HepG2 (cell line): ENCODE data around the gene PID1. TPM values are rescaled to one million over a fixed set of nuclear protein-coding genes. Genes with fewer than 3 reads are reported as not detected.

ENCODE experiments used
- ATAC-seq: fragments of 200-7000 bp; cut with Tn5 transposase; 3 replicates; pipeline ENCODE4 v1.9.1; 2020; ENCODE audit warnings: mild to moderate bottlenecking, moderate library complexity
- BruUV-seq: library from RNA; stranded (reverse); fragments of 400-500 nt; replicated peaks from 2 replicates; lab custom pipeline; 2021; lab: Mats Ljungman, UMichigan
- CTCF ChIA-PET: fragments of 300-600 bp; formaldehyde crosslinking; extraction: SDS; loops from one replicate; lab custom pipeline; 2021; ENCODE audit warnings: low total read pairs, inconsistent platforms, low intra/inter-chr PET ratio; lab: Yijun Ruan, JAX
- POLR2A ChIA-PET: fragments of 350-600 bp; sonication (Branson Sonifier 250); formaldehyde crosslinking; loops from one replicate; lab custom pipeline; 2020; ENCODE audit warnings: antibody characterized with exemption, inconsistent platforms; lab: Yijun Ruan, JAX
- DNase-seq: peaks from one replicate; pipeline ENCODE4 v3.0.0-alpha.2; 2015; ENCODE audit warnings: low spot score
- FAIRE-seq: peaks from 3 replicates; lab custom pipeline; 2011; peaks lifted over from hg19 to GRCh38; lab: Jason Lieb, UNC
- H2AFZ ChIP-seq: one replicate; pipeline ENCODE4 v1.6.1; 2011; ENCODE audit warnings: low read length, inconsistent platforms
- H3K27ac ChIP-seq: fragments of 300-600 bp; 3 replicates; pipeline ENCODE4 v1.8.0; 2011; ENCODE audit warnings: mixed run types, mild to moderate bottlenecking, mixed read lengths, low read length, inconsistent platforms; ENCODE audit not compliant: insufficient read depth; ENCODE audit errors: extremely low read length
- H3K27me3 ChIP-seq, 2 experiments: fragments of 200-600 bp in 1 of 2; 2 replicates in 1 of 2; 3 replicates in 1 of 2; pipeline versions ENCODE4 v1.6.0 to v1.8.0; 2011; ENCODE audit warnings: low read length in 2 of 2, mild to moderate bottlenecking in 2 of 2, moderate library complexity in 2 of 2, inconsistent platforms in 1 of 2; ENCODE audit not compliant: insufficient read depth in 2 of 2, control insufficient read depth in 1 of 2
- H3K36me3 ChIP-seq, 2 experiments: fragments of 200-600 bp in 1 of 2; replicated peaks in 1 of 2; 2 replicates in 1 of 2; 3 replicates in 1 of 2; pipeline versions ENCODE4 v1.5.1 to v1.8.0; 2011; ENCODE audit warnings: low read length in 2 of 2, inconsistent platforms in 1 of 2; ENCODE audit not compliant: insufficient read depth in 2 of 2, control insufficient read depth in 1 of 2
- H3K4me1 ChIP-seq: 2 replicates; pipeline ENCODE4 v1.5.1; 2012; ENCODE audit warnings: low read length, inconsistent platforms; ENCODE audit not compliant: insufficient read depth
- H3K4me2 ChIP-seq: 2 replicates; pipeline ENCODE4 v1.6.0; 2011; ENCODE audit warnings: low read depth, low read length, inconsistent platforms
- H3K4me3 ChIP-seq, 3 experiments: fragments of 200-600 bp in 1 of 3; sonication (generic), shearing (Covaris generic) in 1 of 3; replicated peaks in 1 of 3; 2 replicates each; pipeline ENCODE4 v1.5.1; 2011 to 2016; ENCODE audit warnings: low read length in 3 of 3, inconsistent platforms in 2 of 3, low read depth in 2 of 3, mild to moderate bottlenecking in 2 of 3, control low read depth in 1 of 3, mixed read lengths in 1 of 3; ENCODE audit not compliant: insufficient read depth in 1 of 3
- H3K79me2 ChIP-seq: one replicate; pipeline ENCODE4 v1.6.1; 2011; ENCODE audit warnings: low read length, inconsistent platforms; ENCODE audit not compliant: insufficient read depth
- H3K9ac ChIP-seq: 2 replicates; pipeline ENCODE4 v1.6.0; 2011; ENCODE audit warnings: mild to moderate bottlenecking, low read depth, low read length, inconsistent platforms; ENCODE audit not compliant: insufficient read depth
- H3K9me3 ChIP-seq: 2 replicates; pipeline ENCODE4 v1.5.1; 2012; ENCODE audit warnings: mild to moderate bottlenecking, low read length
- H4K20me1 ChIP-seq: 2 replicates; pipeline ENCODE4 v1.6.0; 2011; ENCODE audit warnings: inconsistent platforms, mild to moderate bottlenecking, low read length, moderate library complexity; ENCODE audit not compliant: insufficient read depth
- MATR3 ChIP-seq: sonication (generic); formaldehyde crosslinking; IDR thresholded peaks from 2 replicates; pipeline ENCODE4 v1.4.0; 2020; ENCODE audit warnings: missing genetic modification reagents
- MEIS1 ChIP-seq: sonication (generic); formaldehyde crosslinking; IDR thresholded peaks from 2 replicates; pipeline ENCODE4 v1.9.0; 2021; ENCODE audit warnings: mild to moderate bottlenecking, missing genetic modification reagents, moderate library complexity, borderline replicate concordance
- PCBP1 ChIP-seq: fragments of 200-400 bp; formaldehyde crosslinking; IDR thresholded peaks from 2 replicates; pipeline ENCODE4 v1.6.1; 2017; ENCODE audit warnings: mild to moderate bottlenecking, low read depth, low read length, borderline replicate concordance
- PPARG ChIP-seq: conservative IDR thresholded peaks from 2 replicates; pipeline ENCODE4 v1.6.1; 2016; ENCODE audit warnings: missing biosample characterization, missing genetic modification reagents
- SOX5 ChIP-seq: IDR thresholded peaks from 2 replicates; pipeline ENCODE4 v1.6.1; 2016; ENCODE audit warnings: borderline replicate concordance
- TAF15 ChIP-seq: fragments of 200-400 bp; formaldehyde crosslinking; IDR thresholded peaks from one replicate; pipeline ENCODE4 v1.6.1; 2018; ENCODE audit warnings: mild to moderate bottlenecking, low read depth, low read length; ENCODE audit not compliant: poor library complexity, severe bottlenecking
- ZNF20 ChIP-seq: sonication (generic); formaldehyde crosslinking; IDR thresholded peaks from 2 replicates; pipeline ENCODE4 v1.4.0; 2020; ENCODE audit warnings: mild to moderate bottlenecking, moderate library complexity, missing genetic modification reagents
- ZNF335 ChIP-seq: sonication (generic); formaldehyde crosslinking; IDR thresholded peaks from 2 replicates; pipeline ENCODE4 v1.4.0; 2020; ENCODE audit warnings: missing genetic modification reagents
- ZNF572 ChIP-seq: sonication (generic); formaldehyde crosslinking; IDR thresholded peaks from 2 replicates; pipeline ENCODE4 v1.5.1; 2020; ENCODE audit warnings: mild to moderate bottlenecking, missing genetic modification reagents
- ZNF713 ChIP-seq: sonication (generic); formaldehyde crosslinking; IDR thresholded peaks from 2 replicates; pipeline ENCODE4 v1.4.0; 2020; ENCODE audit warnings: mild to moderate bottlenecking, missing genetic modification reagents
- WGBS: methylation state at CpG from one replicate; pipeline ENCODE4 v1.1.6; 2017; ENCODE audit warnings: low lambda C conversion rate; 5-methylcytosine and 5-hydroxymethylcytosine counted together
- in situ Hi-C: cut with HindIII; loops from 2 replicates; pipeline ENCODE4 v1.10.0; 2017; ENCODE audit warnings: low pct_unique_long_range_greater_than_20kb; ENCODE audit not compliant: extremely low pct_ligation_motif_present
- intact Hi-C: fragments of 100-400 bp; cut with micrococcal nuclease; formaldehyde crosslinking; loops from one replicate; pipeline ENCODE4 v1.10.0; 2022; ENCODE audit not compliant: unreplicated experiment
- polyA plus RNA-seq, 8 experiments: library from polyadenylated mRNA; depleted of rRNA in 3 of 8; stranded (reverse) in 7 of 8; unstranded in 1 of 8; fragments of >200 nt; fragmentation: Illumina TruSeq in 4 of 8; extraction: Trizol in 4 of 8; gene quantifications; 2 replicates each; pipeline versions ENCODE4 v1.2.1 to v1.2.3, GENCODE V29; 2011 to 2016; ENCODE audit warnings: low read depth in 4 of 8, missing spikeins in 1 of 8, mixed read lengths in 1 of 8; ENCODE audit not compliant: insufficient read depth in 1 of 8
- total RNA-seq, 5 experiments: library from RNA; depleted of rRNA; stranded (reverse); fragments of >200 nt; fragmentation: Illumina TruSeq; extraction: Trizol; gene quantifications; 2 replicates each; pipeline ENCODE4 v1.2.3, GENCODE V29; 2016; ENCODE audit warnings: low read depth in 1 of 5
- TF ChIP-seq, protein P1 (sequence below): sonication (generic); formaldehyde crosslinking; IDR thresholded peaks from 2 replicates; pipeline ENCODE4 v1.4.0; 2020; ENCODE audit warnings: mild to moderate bottlenecking, missing genetic modification reagents, borderline replicate concordance
- TF ChIP-seq, protein P2 (sequence below): sonication (generic); formaldehyde crosslinking; IDR thresholded peaks from 2 replicates; pipeline ENCODE4 v1.8.1; 2023; ENCODE audit warnings: mild to moderate bottlenecking, inconsistent platforms, moderate library complexity, missing genetic modification reagents, borderline replicate concordance

PID1 gene
- total and polyA plus RNA-seq, 2 of the 13 experiments (the other 11 are each of a cell fraction or from before 2014, with no cell fraction given), result 0.15 to 0.18 TPM

DNA sequence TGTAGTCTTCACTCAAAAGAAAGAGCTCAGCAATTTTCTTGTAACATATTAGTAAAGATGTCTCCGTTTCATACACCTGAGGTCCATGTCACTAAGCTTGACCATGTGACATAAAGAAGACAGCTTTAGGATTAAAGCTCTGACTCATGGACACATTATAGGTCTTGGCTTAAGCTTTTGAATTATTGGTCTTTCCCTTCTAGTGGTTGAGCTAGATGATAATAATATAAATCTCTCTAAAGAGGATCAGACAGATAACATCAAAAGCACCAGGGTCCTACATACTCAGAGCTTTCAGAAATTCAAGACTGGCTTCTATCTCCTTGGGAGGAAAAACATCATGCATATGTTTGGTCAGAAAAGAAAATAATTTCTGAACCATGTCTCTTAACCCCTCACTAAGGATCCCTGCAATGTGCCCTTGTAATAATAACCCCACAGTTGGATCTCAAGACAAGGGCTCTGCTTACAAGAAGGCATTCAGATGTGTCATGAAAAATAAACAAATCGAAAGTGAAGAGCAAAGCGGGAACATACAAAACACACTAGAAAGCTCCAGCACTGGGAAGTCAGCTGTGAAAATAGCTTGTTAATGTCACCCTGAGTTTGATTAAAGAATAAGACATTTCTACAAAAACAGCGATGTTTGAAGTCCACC, 174.5 kb downstream of the PID1 start:
- H3K9me3 ChIP-seq, result peaks cover 98% of the 10 kb centered on the region
- no peak for TF ChIP-seq TAF15
- no peak for TF ChIP-seq MEIS1 (CRISPR knock-in tag)
- no peak for TF ChIP-seq PCBP1
- TF ChIP-seq, protein P1, sequence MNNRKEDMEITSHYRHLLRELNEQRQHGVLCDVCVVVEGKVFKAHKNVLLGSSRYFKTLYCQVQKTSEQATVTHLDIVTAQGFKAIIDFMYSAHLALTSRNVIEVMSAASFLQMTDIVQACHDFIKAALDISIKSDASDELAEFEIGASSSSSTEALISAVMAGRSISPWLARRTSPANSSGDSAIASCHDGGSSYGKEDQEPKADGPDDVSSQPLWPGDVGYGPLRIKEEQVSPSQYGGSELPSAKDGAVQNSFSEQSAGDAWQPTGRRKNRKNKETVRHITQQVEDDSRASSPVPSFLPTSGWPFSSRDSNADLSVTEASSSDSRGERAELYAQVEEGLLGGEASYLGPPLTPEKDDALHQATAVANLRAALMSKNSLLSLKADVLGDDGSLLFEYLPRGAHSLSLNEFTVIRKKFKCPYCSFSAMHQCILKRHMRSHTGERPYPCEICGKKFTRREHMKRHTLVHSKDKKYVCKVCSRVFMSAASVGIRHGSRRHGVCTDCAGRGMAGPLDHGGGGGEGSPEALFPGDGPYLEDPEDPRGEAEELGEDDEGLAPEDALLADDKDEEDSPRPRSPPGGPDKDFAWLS, result no peak
- TF ChIP-seq SOX5 (CRISPR knock-in tag), result no peak
- no peak for TF ChIP-seq ZNF335 (CRISPR knock-in tag)
- TF ChIP-seq, protein P2, sequence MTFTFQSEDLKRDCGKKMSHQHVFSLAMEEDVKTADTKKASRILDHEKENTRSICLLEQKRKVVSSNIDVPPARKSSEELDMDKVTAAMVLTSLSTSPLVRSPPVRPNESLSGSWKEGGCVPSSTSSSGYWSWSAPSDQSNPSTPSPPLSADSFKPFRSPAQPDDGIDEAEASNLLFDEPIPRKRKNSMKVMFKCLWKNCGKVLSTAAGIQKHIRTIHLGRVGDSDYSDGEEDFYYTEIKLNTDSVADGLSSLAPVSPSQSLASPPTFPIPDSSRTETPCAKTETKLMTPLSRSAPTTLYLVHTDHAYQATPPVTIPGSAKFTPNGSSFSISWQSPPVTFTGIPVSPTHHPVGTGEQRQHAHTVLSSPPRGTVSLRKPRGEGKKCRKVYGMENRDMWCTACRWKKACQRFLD (CRISPR knock-in tag), result no peak
- TF ChIP-seq ZNF713 (CRISPR knock-in tag), result no peak
- TF ChIP-seq MATR3 (CRISPR knock-in tag), result no peak
- TF ChIP-seq ZNF572 (CRISPR knock-in tag), result no peak
- TF ChIP-seq ZNF20 (CRISPR knock-in tag), result no peak
- no peak for TF ChIP-seq PPARG (CRISPR knock-in tag)
- TF ChIP-seq, all 625 proteins: peak for 0
- ATAC-seq, result no peak
- no peak overlapping the region for H3K4me3 ChIP-seq
- no peaks in the 10 kb centered on the region for H3K36me3 ChIP-seq
- H3K27ac ChIP-seq, result no peak overlapping the region
- 41% methylated on average over 4 of the region's 4 CpGs for WGBS
- H2AFZ ChIP-seq, result no peak overlapping the region
- H3K9ac ChIP-seq, result no peak overlapping the region
- no peaks in the 10 kb centered on the region for H3K79me2 ChIP-seq
- H3K27me3 ChIP-seq, result no peaks in the 10 kb centered on the region; a peak in 1 of 5 replicates
- no TSS peak for BruUV-seq
- intact Hi-C loops (no loop called here), in situ Hi-C loops (no loop called here)
- H3K4me2 ChIP-seq, result no peak overlapping the region
- CTCF ChIA-PET, result no interaction called here
- H4K20me1 ChIP-seq, result no peaks in the 10 kb centered on the region
- FAIRE-seq, result no peak
- DNase-seq, result no peak
- POLR2A ChIA-PET, result no interaction called here
- no peaks in the 10 kb centered on the region for H3K4me1 ChIP-seq
